A673 (cell line): ENCODE data around the gene MMADHC.

Source experiments
- CTCF ChIP-seq: fragments of 300-800, 200-600 bp; sonication (generic); conservative IDR thresholded peaks from 2 replicates; pipeline ENCODE4 v1.5.1; 2017; ENCODE audit warnings: low read depth, mild to moderate bottlenecking, antibody characterized with exemption, low read length, moderate library complexity, mixed read lengths
- EZH2 ChIP-seq: fragments of 200-600 bp; sonication (generic); IDR thresholded peaks from 2 replicates; pipeline ENCODE4 v1.6.1; 2017; ENCODE audit warnings: borderline replicate concordance, low read depth, mild to moderate bottlenecking, mixed read lengths, antibody characterized with exemption, low read length; ENCODE audit not compliant: poor library complexity, severe bottlenecking

- TF ChIP-seq CTCF (no peak), EZH2 (no peak)
Measured at GRCh38 chr2:149568138-149568537, 19.4 kb downstream of the MMADHC start.
